ENCODE measurements around the gene SOX10.
"Not testable (repeated sequence)": the region's sequence is repeated elsewhere in the genome, so short reads cannot be mapped to it uniquely, and the experiment has no call there.

DNA sequence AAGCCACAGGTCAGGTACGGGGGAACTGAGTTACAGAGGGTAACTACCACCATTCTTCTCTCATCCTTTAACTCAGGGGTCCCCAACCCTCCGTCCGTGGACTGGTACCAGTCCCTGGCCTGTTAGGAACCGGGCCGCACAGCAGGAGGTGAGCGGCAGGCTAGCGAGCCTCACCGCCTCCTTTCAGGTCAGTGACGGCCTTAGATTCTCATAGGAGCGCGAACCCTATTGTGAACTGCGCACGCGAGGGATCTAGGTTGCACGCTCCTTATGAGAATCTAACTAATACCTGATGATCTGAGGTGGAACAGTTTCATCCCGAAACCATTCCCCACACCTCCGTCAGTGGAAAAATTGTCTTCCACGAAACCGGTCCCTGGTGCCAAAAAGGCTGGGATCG, 31.7 kb downstream of the SOX10 start:
- TF ChIP-seq, protein P1, sequence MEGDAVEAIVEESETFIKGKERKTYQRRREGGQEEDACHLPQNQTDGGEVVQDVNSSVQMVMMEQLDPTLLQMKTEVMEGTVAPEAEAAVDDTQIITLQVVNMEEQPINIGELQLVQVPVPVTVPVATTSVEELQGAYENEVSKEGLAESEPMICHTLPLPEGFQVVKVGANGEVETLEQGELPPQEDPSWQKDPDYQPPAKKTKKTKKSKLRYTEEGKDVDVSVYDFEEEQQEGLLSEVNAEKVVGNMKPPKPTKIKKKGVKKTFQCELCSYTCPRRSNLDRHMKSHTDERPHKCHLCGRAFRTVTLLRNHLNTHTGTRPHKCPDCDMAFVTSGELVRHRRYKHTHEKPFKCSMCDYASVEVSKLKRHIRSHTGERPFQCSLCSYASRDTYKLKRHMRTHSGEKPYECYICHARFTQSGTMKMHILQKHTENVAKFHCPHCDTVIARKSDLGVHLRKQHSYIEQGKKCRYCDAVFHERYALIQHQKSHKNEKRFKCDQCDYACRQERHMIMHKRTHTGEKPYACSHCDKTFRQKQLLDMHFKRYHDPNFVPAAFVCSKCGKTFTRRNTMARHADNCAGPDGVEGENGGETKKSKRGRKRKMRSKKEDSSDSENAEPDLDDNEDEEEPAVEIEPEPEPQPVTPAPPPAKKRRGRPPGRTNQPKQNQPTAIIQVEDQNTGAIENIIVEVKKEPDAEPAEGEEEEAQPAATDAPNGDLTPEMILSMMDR (IDR thresholded peaks at IDR 0.05): not testable (repeated sequence)
- TF ChIP-seq POLR2A, EP300 (IDR thresholded peaks at IDR 0.05): not testable (repeated sequence)
